Right lobe of liver (tissue), 6 donors: Measurements from ENCODE around the gene CAV3. TPM values are rescaled to one million over a fixed set of nuclear protein-coding genes. Genes with fewer than 3 reads are reported as not detected.

Experiments used
- ATAC-seq, 4 donors: fragments of 200-7000 bp; cut with Tn5 transposase; one replicate each; pipeline ENCODE4 v1.9.1; 2020; ENCODE audit warnings: mild to moderate bottlenecking in 4 of 4, moderate library complexity in 4 of 4
- DNase-seq, 3 donors: peaks; one replicate each; pipeline ENCODE4 v3.0.0-alpha.2; 2020
- H3K27ac ChIP-seq, 3 donors: fragments of 200-600 bp; one replicate each; pipeline ENCODE4 v1.8.0; 2022
- H3K27me3 ChIP-seq, 2 donors: fragments of 200-600 bp; one replicate each; pipeline ENCODE4 v1.8.0; 2022
- H3K36me3 ChIP-seq, 4 donors: fragments of 200-600 bp; sonication (generic) in 1 of 4; one replicate each; pipeline versions ENCODE4 v1.5.1 to v1.8.0; 2017 to 2022; ENCODE audit warnings: control low read depth in 1 of 4
- H3K4me1 ChIP-seq, 4 donors: fragments of 200-600 bp; sonication (generic) in 1 of 4; one replicate each; pipeline versions ENCODE4 v1.5.1 to v1.8.0; 2017 to 2022; ENCODE audit warnings: control low read depth in 1 of 4
- H3K4me3 ChIP-seq, 3 donors: fragments of 200-600 bp; one replicate each; pipeline ENCODE4 v1.8.0; 2022
- H3K9me3 ChIP-seq, 4 donors: fragments of 200-600 bp; sonication (generic) in 1 of 4; one replicate each; pipeline versions ENCODE4 v1.5.1 to v1.8.0; 2017 to 2022; ENCODE audit warnings: control low read depth in 1 of 4
- POLR2A ChIP-seq: fragments of 450-650 bp; IDR thresholded peaks from one replicate; pipeline ENCODE4 v1.6.1; 2017; ENCODE audit warnings: antibody characterized with exemption, mild to moderate bottlenecking
- WGBS: methylation state at CpG from one replicate; pipeline ENCODE4 v1.1.6; 2018; ENCODE audit warnings: low coverage, low lambda C conversion rate; ENCODE audit not compliant: insufficient coverage; ENCODE audit errors: missing lambda C conversion rate; 5-methylcytosine and 5-hydroxymethylcytosine counted together
- intact Hi-C, 2 donors: fragments of 100-400 bp; cut with DNase I; formaldehyde crosslinking; loops; one replicate each; pipeline versions ENCODE4 v1.11.2 to v1.14.1; 2022
- total RNA-seq, 6 experiments: library from RNA; depleted of rRNA in 2 of 6; stranded (reverse); fragments of >200 nt in 2 of 6; fragmentation: NEBNext Ultra II Directional in 3 of 6; extraction: Animal tissue kit (Norgen Biotek cat#: 25700) in 3 of 6; gene quantifications; one replicate each; pipeline versions ENCODE4 v1.1.0 to v1.2.4, GENCODE V29; 2016 to 2023
- TF ChIP-seq, protein P1 (sequence below), 4 donors: fragments of 200-600 bp in 3 of 4; fragments of 450-650 bp in 1 of 4; IDR thresholded peaks; one replicate each; pipeline versions ENCODE4 v1.5.1 to v1.8.0; 2016 to 2022; ENCODE audit warnings: antibody characterized with exemption in 4 of 4, mild to moderate bottlenecking in 2 of 4
- donor health status: DM: no; HTN: yes; CAD: no.
- donor health status: DM: no; HTN: no; CAD: no.
- donor health status: DM: no; HTN: no; CAD: no.
- donor health status: DM: no; HTN: yes; CAD: no.
- donor health status: DM: no; HTN: yes; CAD: no.

Gene CAV3
- total RNA-seq, 6 experiments from 2014 or later, result not detected

- Histone ChIP-seq H3K4me1 (no peaks in the 10 kb centered on the region), H3K27me3 (no peaks in the 10 kb centered on the region), H3K27ac (no peak overlapping the region), H3K9me3 (no peaks in the 10 kb centered on the region), H3K36me3 (no peaks in the 10 kb centered on the region), H3K4me3 (no peak overlapping the region)
- ATAC-seq (no peak), DNase-seq (no peak)
- WGBS, result 77% methylated on average over 9 of the region's 25 CpGs
- TF ChIP-seq, protein P1, sequence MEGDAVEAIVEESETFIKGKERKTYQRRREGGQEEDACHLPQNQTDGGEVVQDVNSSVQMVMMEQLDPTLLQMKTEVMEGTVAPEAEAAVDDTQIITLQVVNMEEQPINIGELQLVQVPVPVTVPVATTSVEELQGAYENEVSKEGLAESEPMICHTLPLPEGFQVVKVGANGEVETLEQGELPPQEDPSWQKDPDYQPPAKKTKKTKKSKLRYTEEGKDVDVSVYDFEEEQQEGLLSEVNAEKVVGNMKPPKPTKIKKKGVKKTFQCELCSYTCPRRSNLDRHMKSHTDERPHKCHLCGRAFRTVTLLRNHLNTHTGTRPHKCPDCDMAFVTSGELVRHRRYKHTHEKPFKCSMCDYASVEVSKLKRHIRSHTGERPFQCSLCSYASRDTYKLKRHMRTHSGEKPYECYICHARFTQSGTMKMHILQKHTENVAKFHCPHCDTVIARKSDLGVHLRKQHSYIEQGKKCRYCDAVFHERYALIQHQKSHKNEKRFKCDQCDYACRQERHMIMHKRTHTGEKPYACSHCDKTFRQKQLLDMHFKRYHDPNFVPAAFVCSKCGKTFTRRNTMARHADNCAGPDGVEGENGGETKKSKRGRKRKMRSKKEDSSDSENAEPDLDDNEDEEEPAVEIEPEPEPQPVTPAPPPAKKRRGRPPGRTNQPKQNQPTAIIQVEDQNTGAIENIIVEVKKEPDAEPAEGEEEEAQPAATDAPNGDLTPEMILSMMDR (IDR thresholded peaks at IDR 0.05), result no peak
- TF ChIP-seq POLR2A, result no peak
- intact Hi-C loops, result no loop called here
Observed at GRCh38 chr3:8745619-8746370, 12.2 kb downstream of the CAV3 start.

DNA sequence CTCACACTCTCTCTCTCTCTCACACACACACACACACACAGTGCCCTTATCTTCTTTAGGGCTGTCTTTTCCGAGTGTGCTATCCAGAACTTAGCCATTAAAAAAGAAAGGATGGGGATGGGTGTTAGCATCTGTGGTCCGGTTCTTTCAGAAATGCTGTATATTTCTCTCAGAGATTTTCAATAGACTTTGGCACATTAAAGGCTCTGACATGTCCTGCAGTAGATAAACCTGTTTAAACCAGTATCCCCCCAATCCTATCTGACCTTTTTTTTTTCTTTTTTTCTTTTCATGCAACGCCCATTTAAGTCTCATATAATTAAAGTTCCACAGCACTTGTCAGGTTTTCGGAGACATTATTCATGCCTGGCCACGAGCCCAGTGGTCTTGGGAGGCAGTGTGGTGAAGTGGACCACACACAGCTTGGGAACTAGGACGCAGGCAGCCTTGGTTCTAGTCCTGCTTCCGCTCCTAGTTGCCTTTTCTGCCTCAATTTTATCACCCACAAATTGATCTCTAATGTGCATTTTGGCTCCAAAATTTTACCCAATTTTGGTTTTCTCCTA is 13.3 kb downstream of the CAV3 start:
- DNase-seq (no peak), ATAC-seq (no peak)
- TF ChIP-seq POLR2A, result no peak
- TF ChIP-seq, protein P1 (IDR thresholded peaks at IDR 0.05), result no peak
- no peaks in the 10 kb centered on the region for H3K4me1 ChIP-seq
- H3K36me3 ChIP-seq, result no peaks in the 10 kb centered on the region
- H3K27ac ChIP-seq, result no peak overlapping the region
- intact Hi-C loops, result no loop called here
- no peak overlapping the region for H3K4me3 ChIP-seq
- WGBS, result 44% methylated on average over 7 of the region's 7 CpGs
- H3K27me3 ChIP-seq, result no peaks in the 10 kb centered on the region
- H3K9me3 ChIP-seq, result no peaks in the 10 kb centered on the region

- WGBS, result 90% methylated on average over 2 of the region's 3 CpGs
- intact Hi-C loops, result no loop called here
- H3K4me3 ChIP-seq, result no peak overlapping the region
- no peak overlapping the region for H3K27ac ChIP-seq
- no peaks in the 10 kb centered on the region for H3K4me1 ChIP-seq
- DNase-seq (no peak), ATAC-seq (no peak)
- no peaks in the 10 kb centered on the region for H3K9me3 ChIP-seq
- no peaks in the 10 kb centered on the region for H3K36me3 ChIP-seq
- no peak for TF ChIP-seq POLR2A
- TF ChIP-seq, protein P1 (IDR thresholded peaks at IDR 0.05), result no peak
- no peaks in the 10 kb centered on the region for H3K27me3 ChIP-seq
Observed at GRCh38 chr3:8749316-8749715, 15.7 kb downstream of the CAV3 start.

- TF ChIP-seq, protein P1 (IDR thresholded peaks at IDR 0.05), result no peak
- no peak for DNase-seq
- H3K36me3 ChIP-seq, result no peaks in the 10 kb centered on the region
- no peaks in the 10 kb centered on the region for H3K9me3 ChIP-seq
- intact Hi-C loops, result no loop called here
- H3K4me3 ChIP-seq, result no peak overlapping the region
- no peak overlapping the region for H3K27ac ChIP-seq
- 85% methylated on average over 5 of the region's 14 CpGs for WGBS
- no peak for ATAC-seq
- no peaks in the 10 kb centered on the region for H3K4me1 ChIP-seq
- H3K27me3 ChIP-seq, result no peaks in the 10 kb centered on the region
Observed at GRCh38 chr3:8752832-8753231, 19.2 kb downstream of the CAV3 start.
